ENCODE data around the gene PEMT. TPM values are rescaled to one million over a fixed set of nuclear protein-coding genes. Genes with fewer than 3 reads are reported as not detected.

Gene PEMT
- total and polyA plus RNA-seq, 2 experiments from 2014 or later: 54.8 to 55.2 TPM

- Histone ChIP-seq H3K36me3 (ENCODE audit: insufficient read depth) (no peaks in the 10 kb centered on the region), H3K4me3 (no peak overlapping the region), H3K27me3 (ENCODE audit: insufficient read depth) (peaks cover 24% of the 10 kb centered on the region), H3K4me2 (no peak overlapping the region), H3F3A (replicated peaks; ENCODE audit: low read depth) (peaks cover 3% of the 10 kb centered on the region), H4K20me1 (replicated peaks; ENCODE audit: insufficient read depth) (peaks cover 4% of the 10 kb centered on the region; the same call in 1 of the 2 replicates), H3K27ac (ENCODE audit: low read depth) (no peak overlapping the region), H3K79me2 (replicated peaks; ENCODE audit: insufficient read depth) (no peaks in the 10 kb centered on the region), H3K4me1 (ENCODE audit: insufficient read depth) (peaks cover 14% of the 10 kb centered on the region), H3K9me2 (ENCODE audit: insufficient read depth) (no peaks in the 10 kb centered on the region), H2AFZ (no peak overlapping the region)
- peaks cover 20% of the 10 kb centered on the region for H3K4me1 Mint-ChIP-seq
- no peak overlapping the region for H3K27ac Mint-ChIP-seq
- H3K9me3 Mint-ChIP-seq: no peaks in the 10 kb centered on the region
- no peaks in the 10 kb centered on the region; the same call in 2 of the 3 replicates for H3K36me3 Mint-ChIP-seq (ENCODE audit: low read depth)
- ATAC-seq (no peak), DNase-seq (ENCODE audit: low spot score) (no peak)
- no peak for TF ChIP-seq JUNB (IDR thresholded peaks at IDR 0.05; ENCODE audit: unreplicated experiment)
- no peak for TF ChIP-seq EZH2phosphoT487 (IDR thresholded peaks at IDR 0.05; ENCODE audit: unreplicated experiment)
- TF ChIP-seq ZNF331 (CRISPR knock-in tag; IDR thresholded peaks at IDR 0.05; ENCODE audit: low read depth): no peak
- TF ChIP-seq CTCF (conservative IDR thresholded peaks at IDR 0.05; ENCODE audit: low read depth in 2 of 2): no peak
- TF ChIP-seq ZNF114 (CRISPR knock-in tag; IDR thresholded peaks at IDR 0.05): no peak
- TF ChIP-seq ETS1 (IDR thresholded peaks at IDR 0.05): no peak
- TF ChIP-seq NANOG (IDR thresholded peaks at IDR 0.05; ENCODE audit: borderline replicate concordance): no peak
- TF ChIP-seq STAT1 (IDR thresholded peaks at IDR 0.05; ENCODE audit: unreplicated experiment): no peak
- no peak for TF ChIP-seq POLR2AphosphoS5 (IDR thresholded peaks at IDR 0.05; ENCODE audit: low read depth)
- TF ChIP-seq ZNF462 (CRISPR knock-in tag; IDR thresholded peaks at IDR 0.05): no peak
- no peak for TF ChIP-seq REST (IDR thresholded peaks at IDR 0.05; ENCODE audit: unreplicated experiment)
- no peak for TF ChIP-seq CREB1 (CRISPR knock-in tag; IDR thresholded peaks at IDR 0.05; ENCODE audit: low read depth)
- no peak for TF ChIP-seq EZH2 (IDR thresholded peaks at IDR 0.05; ENCODE audit: low read depth, unreplicated experiment)
- H3K4me3 Mint-ChIP-seq: peak overlapping the region; percentile 17; the same call in 1 of the 3 replicates
- peaks cover 36% of the 10 kb centered on the region for H3K27me3 Mint-ChIP-seq (ENCODE audit: insufficient read depth, low read depth, poor library complexity)
These were observed 92.8 kb downstream of the PEMT start for GRCh38 chr17:17498606-17499301.
